ENCODE data around the gene KCNG2. TPM values are rescaled to one million over a fixed set of nuclear protein-coding genes. Genes with fewer than 3 reads are reported as not detected.

The KCNG2 gene
- polyA plus RNA-seq, 1 experiment, result 0.38 TPM

GRCh38 chr18:79879566-79879965 lies 81.8 kb downstream of the KCNG2 start:
- no peak for TF ChIP-seq CTCF (IDR thresholded peaks at IDR 0.05; ENCODE audit: low read depth, low read length)
- H3K9me3 ChIP-seq (ENCODE audit: control insufficient read depth, insufficient read depth, low read length), result peaks cover 27% of the 10 kb centered on the region
- ChIA-PET POLR2A (no interaction called here), CTCF (no interaction called here)
- H3K4me3 ChIP-seq (ENCODE audit: low read depth, low read length), result no peak overlapping the region
- DNase-seq (ENCODE audit: low read depth, low spot score), result no peak
- H3K27me3 ChIP-seq (ENCODE audit: control insufficient read depth, insufficient read depth, low read length), result peaks cover 11% of the 10 kb centered on the region
- no peak overlapping the region for H3K27ac ChIP-seq (ENCODE audit: low read depth, low read length)

GRCh38 chr18:79881695-79882094 lies 84.0 kb downstream of the KCNG2 start:
- TF ChIP-seq CTCF (IDR thresholded peaks at IDR 0.05; ENCODE audit: low read depth, low read length), result no peak
- Histone ChIP-seq H3K4me3 (ENCODE audit: low read depth, low read length) (no peak overlapping the region), H3K27me3 (ENCODE audit: control insufficient read depth, insufficient read depth, low read length) (peaks cover 6% of the 10 kb centered on the region), H3K9me3 (ENCODE audit: control insufficient read depth, insufficient read depth, low read length) (peaks cover 41% of the 10 kb centered on the region), H3K27ac (ENCODE audit: low read depth, low read length) (no peak overlapping the region)
- CTCF ChIA-PET, result no interaction called here
- POLR2A ChIA-PET, result no interaction called here
- DNase-seq (ENCODE audit: low read depth, low spot score), result no peak

- ChIA-PET POLR2A (no interaction called here), CTCF (no interaction called here)
- no peak overlapping the region for H3K27ac ChIP-seq (ENCODE audit: low read depth, low read length)
- TF ChIP-seq CTCF (IDR thresholded peaks at IDR 0.05; ENCODE audit: low read depth, low read length), result no peak
- no peak for DNase-seq (ENCODE audit: low read depth, low spot score)
- H3K9me3 ChIP-seq (ENCODE audit: control insufficient read depth, insufficient read depth, low read length), result peaks cover 49% of the 10 kb centered on the region
- H3K27me3 ChIP-seq (ENCODE audit: control insufficient read depth, insufficient read depth, low read length), result peaks cover 2% of the 10 kb centered on the region
- no peak overlapping the region for H3K4me3 ChIP-seq (ENCODE audit: low read depth, low read length)
These were observed 84.9 kb downstream of the KCNG2 start for GRCh38 chr18:79882522-79883241.

- Histone ChIP-seq H3K27ac (ENCODE audit: low read depth, low read length) (no peak overlapping the region), H3K27me3 (ENCODE audit: control insufficient read depth, insufficient read depth, low read length) (peaks cover 2% of the 10 kb centered on the region), H3K9me3 (ENCODE audit: control insufficient read depth, insufficient read depth, low read length) (peaks cover 57% of the 10 kb centered on the region), H3K4me3 (ENCODE audit: low read depth, low read length) (no peak overlapping the region)
- no peak for TF ChIP-seq CTCF (IDR thresholded peaks at IDR 0.05; ENCODE audit: low read depth, low read length)
- ChIA-PET POLR2A (no interaction called here), CTCF (no interaction called here)
- no peak for DNase-seq (ENCODE audit: low read depth, low spot score)
These were observed 85.9 kb downstream of the KCNG2 start for GRCh38 chr18:79883461-79884293.

GRCh38 chr18:79884294-79884962 lies 86.7 kb downstream of the KCNG2 start:
- ChIA-PET CTCF (no interaction called here), POLR2A (no interaction called here)
- peaks cover 2% of the 10 kb centered on the region for H3K27me3 ChIP-seq (ENCODE audit: control insufficient read depth, insufficient read depth, low read length)

More at GRCh38 chr18:79884294-79884962, 86.7 kb downstream of the KCNG2 start:
- no peak for DNase-seq (ENCODE audit: low read depth, low spot score)
- Histone ChIP-seq H3K27ac (ENCODE audit: low read depth, low read length) (no peak overlapping the region), H3K9me3 (ENCODE audit: control insufficient read depth, insufficient read depth, low read length) (peaks cover 51% of the 10 kb centered on the region), H3K4me3 (ENCODE audit: low read depth, low read length) (no peak overlapping the region)
- no peak for TF ChIP-seq CTCF (IDR thresholded peaks at IDR 0.05; ENCODE audit: low read depth, low read length)

Data from AG04450 (cell line).